K562 (cell line): ENCODE results near the gene PCBP3. TPM values are rescaled to one million over a fixed set of nuclear protein-coding genes. Genes with fewer than 3 reads are reported as not detected.

Source experiments
- ATAC-seq: fragments of 200-7000 bp; cut with Tn5 transposase; 3 replicates; pipeline ENCODE4 v1.9.1; 2020; ENCODE audit warnings: moderate library complexity
- BruUV-seq: library from RNA; stranded (reverse); fragments of 400-500 nt; replicated peaks from 2 replicates; lab custom pipeline; 2021; lab: Mats Ljungman, UMichigan
- CTCF ChIA-PET: fragments of 300-600 bp; formaldehyde crosslinking; extraction: SDS; loops from one replicate; lab custom pipeline; 2021; ENCODE audit warnings: low intra/inter-chr PET ratio; lab: Yijun Ruan, JAX
- POLR2A ChIA-PET: fragments of 300-600, 350-650 bp; sonication (Branson Sonifier 250); formaldehyde crosslinking; extraction: SDS; loops from one replicate; lab custom pipeline; 2021; ENCODE audit warnings: antibody characterized with exemption, inconsistent platforms; lab: Yijun Ruan, JAX
- DNase-seq, 4 experiments: peaks; one replicate each; pipeline versions ENCODE4 v3.0.0 to v3.0.0-alpha.2; 2011 to 2018; ENCODE audit warnings: low spot score in 3 of 4, mixed read lengths in 3 of 4; ENCODE audit errors: extremely low read depth in 1 of 4
- FAIRE-seq: peaks from 2 replicates; lab custom pipeline; 2011; peaks lifted over from hg19 to GRCh38; lab: Jason Lieb, UNC
- H2AFZ ChIP-seq: 2 replicates; pipeline ENCODE4 v1.6.0; 2011; ENCODE audit warnings: low read depth, low read length, control low read depth, inconsistent platforms
- H3K27ac ChIP-seq: fragments of 200-600 bp; 3 replicates; pipeline ENCODE4 v1.8.0; 2011; ENCODE audit warnings: low read depth, mild to moderate bottlenecking, control low read depth, inconsistent platforms, low read length, moderate library complexity, mixed read lengths; ENCODE audit errors: extremely low read depth
- H3K27me3 ChIP-seq, 2 experiments: fragments of 300-600 bp in 1 of 2; 2 replicates in 1 of 2; 3 replicates in 1 of 2; pipeline versions ENCODE4 v1.6.0 to v1.8.0; 2011; ENCODE audit warnings: inconsistent platforms in 2 of 2, low read length in 2 of 2, mild to moderate bottlenecking in 1 of 2, mixed read lengths in 1 of 2, moderate library complexity in 1 of 2; ENCODE audit not compliant: control insufficient read depth in 2 of 2, insufficient read depth in 2 of 2
- H3K36me3 ChIP-seq: fragments of 300-600 bp; 3 replicates; pipeline ENCODE4 v1.8.0; 2011; ENCODE audit warnings: mild to moderate bottlenecking, low read length, inconsistent platforms; ENCODE audit not compliant: control insufficient read depth, insufficient read depth
- H3K4me1 ChIP-seq, 2 experiments: fragments of 200-600 bp in 1 of 2; replicated peaks in 1 of 2; 2 replicates in 1 of 2; 3 replicates in 1 of 2; pipeline versions ENCODE4 v1.5.1 to v1.8.0; 2011; ENCODE audit warnings: inconsistent platforms in 2 of 2, low read length in 2 of 2, mild to moderate bottlenecking in 1 of 2, mixed read lengths in 1 of 2, moderate library complexity in 1 of 2; ENCODE audit not compliant: control insufficient read depth in 2 of 2, insufficient read depth in 2 of 2
- H3K4me2 ChIP-seq: 2 replicates; pipeline ENCODE4 v1.6.1; 2011; ENCODE audit warnings: low read length, control low read depth, inconsistent platforms, mixed read lengths; ENCODE audit not compliant: insufficient read depth
- H3K4me3 ChIP-seq: fragments of 200-600 bp; sonication (generic), shearing (Covaris generic); 2 replicates; pipeline ENCODE4 v1.5.1; 2016; ENCODE audit warnings: control low read depth, inconsistent platforms
- H3K79me2 ChIP-seq: fragments of 200-600 bp; 3 replicates; pipeline ENCODE4 v1.8.0; 2011; ENCODE audit warnings: low read length, inconsistent platforms; ENCODE audit not compliant: control insufficient read depth, insufficient read depth
- H3K9ac ChIP-seq, 2 experiments: 2 replicates each; pipeline versions ENCODE4 v1.6.0 to v1.6.1; 2011; ENCODE audit warnings: low read depth in 2 of 2, low read length in 2 of 2, control low read depth in 1 of 2, inconsistent platforms in 1 of 2, mild to moderate bottlenecking in 1 of 2, mixed read lengths in 1 of 2; ENCODE audit not compliant: insufficient read depth in 1 of 2
- H3K9me1 ChIP-seq: one replicate; pipeline ENCODE4 v1.6.0; 2011; ENCODE audit warnings: inconsistent platforms, mild to moderate bottlenecking, low read length, moderate library complexity; ENCODE audit not compliant: control insufficient read depth, insufficient read depth
- H3K9me3 ChIP-seq: replicated peaks from 2 replicates; pipeline ENCODE4 v1.5.1; 2011; ENCODE audit warnings: low read depth, low read length, inconsistent platforms; ENCODE audit not compliant: control insufficient read depth, insufficient read depth
- H4K20me1 ChIP-seq: replicated peaks from 2 replicates; pipeline ENCODE4 v1.6.1; 2011; ENCODE audit warnings: low read length, inconsistent platforms, mixed read lengths; ENCODE audit not compliant: control insufficient read depth, insufficient read depth
- RBM25 ChIP-seq: fragments of 200-400 bp; formaldehyde crosslinking; IDR thresholded peaks from 2 replicates; pipeline ENCODE4 v1.6.1; 2018; ENCODE audit warnings: low read length, low read depth, moderate library complexity; ENCODE audit not compliant: severe bottlenecking
- TAF9B ChIP-seq: fragments of 450-650 bp; IDR thresholded peaks from 2 replicates; pipeline ENCODE4 v1.6.1; 2018; ENCODE audit warnings: mild to moderate bottlenecking; ENCODE audit not compliant: partially characterized antibody
- ZBTB11 ChIP-seq, 3 experiments: fragments of 200-800 bp in 1 of 3; fragments of 250-450 bp in 1 of 3; fragments of 450-650 bp in 1 of 3; sonication (Bioruptor Pico) in 1 of 3; sonication (Bioruptor generic) in 1 of 3; formaldehyde crosslinking in 1 of 3; IDR thresholded peaks; 2 replicates each; pipeline versions ENCODE4 v1.6.1 to v1.8.0; 2016 to 2022; ENCODE audit warnings: mild to moderate bottlenecking in 2 of 3, missing genetic modification characterization in 2 of 3, missing compliant biosample characterization in 1 of 3, moderate library complexity in 1 of 3
- ZKSCAN3 ChIP-seq: fragments of 250-450 bp; sonication (Bioruptor Pico); IDR thresholded peaks from 2 replicates; pipeline ENCODE4 v1.4.0; 2020
- WGBS: fragments of 100-300 bp; shearing (Covaris generic); methylation state at CpG from one replicate; pipeline ENCODE4 v1.1.6; 2016; ENCODE audit warnings: low coverage, mixed read lengths; ENCODE audit not compliant: insufficient coverage; ENCODE audit errors: missing lambda C conversion rate; 5-methylcytosine and 5-hydroxymethylcytosine counted together
- in situ Hi-C: fragments of 300-500 bp; cut with MboI; formaldehyde crosslinking; loops from 4 replicates; pipeline ENCODE4 v1.15.0; 2018; ENCODE audit warnings: inconsistent platforms, mixed read lengths
- intact Hi-C: fragments of 100-400 bp; cut with micrococcal nuclease; formaldehyde crosslinking; loops from 2 replicates; pipeline ENCODE4 v1.14.2; 2022
- polyA plus RNA-seq, 8 experiments: library from polyadenylated mRNA; depleted of rRNA in 4 of 8; stranded (reverse) in 5 of 8; unstranded in 3 of 8; fragments of >200 nt; fragmentation: Nextera tagmentation in 2 of 8; fragmentation: Illumina TruSeq in 1 of 8; extraction: Ambion mirVana in 2 of 8; extraction: Trizol in 1 of 8; gene quantifications; 2 replicates each; pipeline versions ENCODE4 v1.2.1 to v1.2.3, GENCODE V29; 2011 to 2014; ENCODE audit warnings: inconsistent platforms in 1 of 8, missing spikeins in 1 of 8
- total RNA-seq, 7 experiments: library from RNA; depleted of rRNA in 6 of 7; stranded (reverse); fragments of >200 nt in 6 of 7; fragmentation: Illumina TruSeq in 2 of 7; extraction: Trizol in 2 of 7; gene quantifications; 2 replicates each; pipeline versions ENCODE4 v1.2.1 to v1.2.3, GENCODE V29; 2011 to 2021; ENCODE audit warnings: low replicate concordance in 1 of 7
- TF ChIP-seq, protein P1 (sequence below): fragments of 450-650 bp; IDR thresholded peaks from 2 replicates; pipeline ENCODE4 v1.6.1; 2017; ENCODE audit warnings: antibody characterized with exemption, mild to moderate bottlenecking

PCBP3 gene
- total and polyA plus RNA-seq, 9 of the 15 experiments (the other 6 are each of a cell fraction or from before 2014, with no cell fraction given) = 0.18 TPM; not detected in 8

DNA sequence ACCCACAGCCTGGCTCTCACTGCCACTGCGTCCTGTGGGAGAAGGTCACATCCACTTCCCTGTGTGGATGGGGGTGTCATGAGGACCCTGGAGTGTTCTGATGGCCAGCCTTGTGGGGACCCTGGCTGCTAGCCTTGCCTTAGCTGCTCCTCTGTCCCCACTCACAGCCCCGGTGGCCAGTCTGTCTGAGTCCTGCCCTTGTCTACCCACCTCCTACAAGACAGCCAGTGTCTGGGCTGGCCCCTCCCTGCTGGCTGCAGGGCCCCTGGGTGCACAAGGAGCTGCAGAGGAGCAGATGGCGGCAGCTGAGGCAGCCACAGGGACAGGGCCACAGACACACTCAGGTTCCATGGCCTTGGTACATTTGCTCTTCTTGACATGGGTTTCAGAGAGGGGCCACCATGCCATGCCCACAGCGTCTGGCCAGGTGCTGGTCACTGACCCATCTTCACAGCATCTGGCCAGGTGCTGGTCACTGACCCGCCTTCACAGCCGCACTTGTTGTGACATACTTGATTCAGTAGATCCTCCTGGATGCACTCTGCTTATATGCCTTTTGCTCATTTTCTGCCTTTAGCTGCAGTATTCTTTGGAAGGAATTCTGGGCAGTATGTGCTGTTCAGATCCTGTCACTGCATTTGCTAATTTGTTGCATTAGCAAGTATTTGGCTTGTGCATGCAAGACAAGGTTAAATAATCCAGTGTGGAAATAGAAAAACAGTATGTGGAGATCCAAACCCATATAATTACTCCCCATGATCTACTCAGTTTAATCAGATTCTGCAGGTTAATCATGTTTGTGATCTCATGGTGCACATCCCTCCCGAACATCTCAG, 157.8 kb downstream of the PCBP3 start:
- Histone ChIP-seq H3K9me1 (peaks cover 3% of the 10 kb centered on the region), H3K9me3 (no peaks in the 10 kb centered on the region), H4K20me1 (peaks cover 12% of the 10 kb centered on the region; the same call in 1 of the 2 replicates), H3K4me2 (no peak overlapping the region), H3K4me1 (0 out of 5 replicates have a peak, but pooled peaks cover 0 to 3% of the 10 kb centered on the region in 2 experiments), H3K27ac (no peak overlapping the region), H3K9ac (no peak overlapping the region; a peak in 1 of 4 replicates), H3K27me3 (peaks cover 0 to 22% of the 10 kb centered on the region in 2 experiments; a peak in 3 of 5 replicates), H3K36me3 (no peaks in the 10 kb centered on the region), H3K4me3 (no peak overlapping the region), H3K79me2 (no peaks in the 10 kb centered on the region), H2AFZ (no peak overlapping the region)
- ChIA-PET POLR2A (no interaction called here), CTCF (no interaction called here)
- FAIRE-seq (no peak), DNase-seq (no peak), ATAC-seq (no peak)
- in situ Hi-C loops = no loop called here
- BruUV-seq = no TSS peak
- no peak for TF ChIP-seq TAF9B
- intact Hi-C loops = no loop called here
- 2% methylated on average over 7 of the region's 7 CpGs for WGBS

- H3K27ac ChIP-seq = no peak overlapping the region
- H3K36me3 ChIP-seq = no peaks in the 10 kb centered on the region
- H4K20me1 ChIP-seq = peaks cover 12% of the 10 kb centered on the region; the same call in 1 of the 2 replicates
- H3K9me3 ChIP-seq = no peaks in the 10 kb centered on the region
- H3K79me2 ChIP-seq = no peaks in the 10 kb centered on the region
- ATAC-seq (no peak), FAIRE-seq (no peak), DNase-seq (no peak)
- ChIA-PET POLR2A (interaction anchor here (0.7 kb wide), 1 partner anchor 10 kb away, joined by 3 read pairs; no protein-coding TSS in a partner anchor), CTCF (no interaction called here)
- H3K4me1 ChIP-seq = 0 out of 5 replicates have a peak, but pooled peaks cover 0 to 3% of the 10 kb centered on the region in 2 experiments
- intact Hi-C loops (no loop called here), in situ Hi-C loops (no loop called here)
- no peak overlapping the region for H3K9ac ChIP-seq
- H3K9me1 ChIP-seq = peaks cover 3% of the 10 kb centered on the region
- peaks cover 0 to 22% of the 10 kb centered on the region in 2 experiments; a peak in 3 of 5 replicates for H3K27me3 ChIP-seq
- H3K4me2 ChIP-seq = no peak overlapping the region
- H3K4me3 ChIP-seq = no peak overlapping the region
- WGBS = 0% methylated on average over 8 of the region's 8 CpGs
- no peak overlapping the region for H2AFZ ChIP-seq
- no TSS peak for BruUV-seq
- TF ChIP-seq ZKSCAN3 (CRISPR knock-in tag) = no peak
- TF ChIP-seq RBM25 = no peak
- TF ChIP-seq ZBTB11 (CRISPR knock-in tag; IDR thresholded peaks at IDR 0.05) = no peak
- TF ChIP-seq, protein P1, sequence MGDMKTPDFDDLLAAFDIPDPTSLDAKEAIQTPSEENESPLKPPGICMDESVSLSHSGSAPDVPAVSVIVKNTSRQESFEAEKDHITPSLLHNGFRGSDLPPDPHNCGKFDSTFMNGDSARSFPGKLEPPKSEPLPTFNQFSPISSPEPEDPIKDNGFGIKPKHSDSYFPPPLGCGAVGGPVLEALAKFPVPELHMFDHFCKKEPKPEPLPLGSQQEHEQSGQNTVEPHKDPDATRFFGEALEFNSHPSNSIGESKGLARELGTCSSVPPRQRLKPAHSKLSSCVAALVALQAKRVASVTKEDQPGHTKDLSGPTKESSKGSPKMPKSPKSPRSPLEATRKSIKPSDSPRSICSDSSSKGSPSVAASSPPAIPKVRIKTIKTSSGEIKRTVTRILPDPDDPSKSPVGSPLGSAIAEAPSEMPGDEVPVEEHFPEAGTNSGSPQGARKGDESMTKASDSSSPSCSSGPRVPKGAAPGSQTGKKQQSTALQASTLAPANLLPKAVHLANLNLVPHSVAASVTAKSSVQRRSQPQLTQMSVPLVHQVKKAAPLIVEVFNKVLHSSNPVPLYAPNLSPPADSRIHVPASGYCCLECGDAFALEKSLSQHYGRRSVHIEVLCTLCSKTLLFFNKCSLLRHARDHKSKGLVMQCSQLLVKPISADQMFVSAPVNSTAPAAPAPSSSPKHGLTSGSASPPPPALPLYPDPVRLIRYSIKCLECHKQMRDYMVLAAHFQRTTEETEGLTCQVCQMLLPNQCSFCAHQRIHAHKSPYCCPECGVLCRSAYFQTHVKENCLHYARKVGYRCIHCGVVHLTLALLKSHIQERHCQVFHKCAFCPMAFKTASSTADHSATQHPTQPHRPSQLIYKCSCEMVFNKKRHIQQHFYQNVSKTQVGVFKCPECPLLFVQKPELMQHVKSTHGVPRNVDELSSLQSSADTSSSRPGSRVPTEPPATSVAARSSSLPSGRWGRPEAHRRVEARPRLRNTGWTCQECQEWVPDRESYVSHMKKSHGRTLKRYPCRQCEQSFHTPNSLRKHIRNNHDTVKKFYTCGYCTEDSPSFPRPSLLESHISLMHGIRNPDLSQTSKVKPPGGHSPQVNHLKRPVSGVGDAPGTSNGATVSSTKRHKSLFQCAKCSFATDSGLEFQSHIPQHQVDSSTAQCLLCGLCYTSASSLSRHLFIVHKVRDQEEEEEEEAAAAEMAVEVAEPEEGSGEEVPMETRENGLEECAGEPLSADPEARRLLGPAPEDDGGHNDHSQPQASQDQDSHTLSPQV = no peak
Measured at GRCh38 chr21:45801989-45802388, 158.5 kb downstream of the PCBP3 start.
